Neural progenitor cell (in vitro differentiated cells): Measurements from ENCODE around the gene MYLK3. TPM values are rescaled to one million over a fixed set of nuclear protein-coding genes. Genes with fewer than 3 reads are reported as not detected.

Experiments used
- DNase-seq: peaks from one replicate; pipeline ENCODE4 v3.0.0-alpha.2; 2016; ENCODE audit warnings: low spot score
- H2AFZ ChIP-seq: fragments of 200-600 bp; sonication (generic); replicated peaks from 2 replicates; pipeline ENCODE4 v1.6.1; 2016; ENCODE audit warnings: antibody characterized with exemption
- H3F3A ChIP-seq: fragments of 200-600 bp; sonication (generic); 2 replicates; pipeline ENCODE4 v1.6.1; 2016; ENCODE audit warnings: antibody characterized with exemption, low read depth
- H3K27ac ChIP-seq: fragments of 200-600 bp; sonication (generic); 2 replicates; pipeline ENCODE4 v1.5.1; 2016; ENCODE audit warnings: mild to moderate bottlenecking
- H3K27me3 ChIP-seq: fragments of 200-600 bp; sonication (generic); 2 replicates; pipeline ENCODE4 v1.6.1; 2016; ENCODE audit warnings: mild to moderate bottlenecking, moderate library complexity
- H3K36me3 ChIP-seq: fragments of 200-600 bp; sonication (generic); 2 replicates; pipeline ENCODE4 v1.5.1; 2016
- H3K4me1 ChIP-seq: fragments of 200-600 bp; sonication (generic); 2 replicates; pipeline ENCODE4 v1.6.1; 2016; ENCODE audit warnings: mixed run types
- H3K4me2 ChIP-seq: fragments of 200-600 bp; sonication (generic); 2 replicates; pipeline ENCODE4 v1.6.1; 2016
- H3K4me3 ChIP-seq: fragments of 200-600 bp; sonication (generic); 2 replicates; pipeline ENCODE4 v1.5.1; 2016
- H3K79me2 ChIP-seq: fragments of 200-600 bp; sonication (generic); 2 replicates; pipeline ENCODE4 v1.6.1; 2016; ENCODE audit warnings: low read depth
- H3K9ac ChIP-seq: fragments of 200-600 bp; sonication (generic); 2 replicates; pipeline ENCODE4 v1.6.1; 2016
- H3K9me3 ChIP-seq: fragments of 200-600 bp; sonication (generic); 2 replicates; pipeline ENCODE4 v1.5.1; 2016; ENCODE audit warnings: low read depth
- H4K20me1 ChIP-seq: fragments of 200-600 bp; sonication (generic); 2 replicates; pipeline ENCODE4 v1.6.1; 2016; ENCODE audit warnings: low read depth
- H3K27ac Mint-ChIP-seq: 3 replicates; pipeline ENCODE4 v1.8.0; 2021; ENCODE audit warnings: mixed read lengths
- H3K27me3 Mint-ChIP-seq: 2 replicates; pipeline ENCODE4 v1.8.0; 2022; ENCODE audit warnings: low read depth, mild to moderate bottlenecking, inconsistent platforms, moderate library complexity, mixed read lengths; ENCODE audit not compliant: insufficient read depth
- H3K36me3 Mint-ChIP-seq: 3 replicates; pipeline ENCODE4 v1.8.0; 2021; ENCODE audit warnings: mixed read lengths
- H3K4me1 Mint-ChIP-seq: 3 replicates; pipeline ENCODE4 v1.8.0; 2021; ENCODE audit warnings: mixed read lengths
- H3K4me3 Mint-ChIP-seq: 3 replicates; pipeline ENCODE4 v1.8.0; 2021; ENCODE audit warnings: mild to moderate bottlenecking, moderate library complexity, mixed read lengths
- H3K9me3 Mint-ChIP-seq: 3 replicates; pipeline ENCODE4 v1.8.0; 2020; ENCODE audit warnings: mixed read lengths
- EZH2 ChIP-seq: fragments of 200-600 bp; sonication (generic); IDR thresholded peaks from 2 replicates; pipeline ENCODE4 v1.6.1; 2017; ENCODE audit warnings: antibody characterized with exemption, mild to moderate bottlenecking, moderate library complexity
- EZH2phosphoT487 ChIP-seq: fragments of 200-600 bp; sonication (generic); IDR thresholded peaks from 2 replicates; pipeline ENCODE4 v1.6.1; 2017; ENCODE audit warnings: antibody characterized with exemption
- total RNA-seq: library from RNA; depleted of rRNA; stranded (reverse); fragments of >200 nt; gene quantifications from 2 replicates; pipeline ENCODE4 v1.2.3, GENCODE V29; 2015; ENCODE audit warnings: low replicate concordance
- TF ChIP-seq, protein P1 (sequence below): fragments of 200-600 bp; sonication (generic); IDR thresholded peaks from 2 replicates; pipeline ENCODE4 v1.5.1; 2017; ENCODE audit warnings: antibody characterized with exemption, mild to moderate bottlenecking

MYLK3 gene
- total RNA-seq, 1 donor from 2014 or later: 1.6 TPM

DNA sequence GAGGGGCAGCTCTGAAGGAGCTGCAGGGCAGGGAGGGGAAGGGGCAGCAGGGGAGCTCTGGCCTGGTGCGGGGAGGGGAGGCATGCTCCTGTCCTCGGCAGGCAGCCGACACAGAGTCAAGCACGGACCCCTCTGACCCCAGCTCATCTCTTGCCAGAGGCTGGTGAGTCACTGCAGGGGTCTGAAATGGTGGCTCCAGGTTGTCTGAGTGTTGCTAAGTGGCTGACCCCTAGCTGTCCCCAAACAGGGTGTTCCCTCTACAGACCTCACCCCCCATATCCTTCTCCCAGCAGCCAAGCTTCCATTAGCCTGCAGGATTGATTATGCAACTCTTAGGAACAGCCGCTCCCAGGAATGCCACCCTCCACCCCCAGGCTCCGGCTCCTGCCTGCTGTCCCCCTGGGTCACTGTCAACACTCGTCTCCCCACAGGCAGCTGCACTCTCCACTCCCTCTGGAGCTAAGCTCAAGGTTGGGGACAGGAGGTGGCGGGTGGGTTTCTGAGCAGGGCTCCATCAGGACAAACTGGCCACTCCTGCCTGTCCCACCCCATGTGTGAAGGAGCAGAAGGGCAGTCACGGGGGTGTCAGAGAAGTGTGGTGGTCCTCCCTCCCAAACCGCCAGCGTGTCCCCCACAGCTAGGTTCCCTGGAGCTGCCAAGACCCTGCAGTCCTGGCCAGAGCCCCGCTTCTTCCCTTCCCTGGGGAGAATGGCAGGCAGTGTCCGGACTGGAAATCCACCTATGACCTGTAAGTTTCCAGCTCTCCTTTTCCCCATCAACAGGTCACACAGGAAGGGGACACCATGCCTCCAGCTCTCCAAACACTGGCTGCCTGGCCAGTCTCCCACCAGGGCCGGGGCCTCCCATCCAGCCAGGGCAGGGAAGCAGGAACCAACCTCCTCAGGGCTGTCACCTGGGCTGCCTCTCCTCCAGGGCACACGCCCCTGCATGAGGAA lies 1.0 kb downstream of the MYLK3 start:
- Histone ChIP-seq H2AFZ (no peak overlapping the region), H3K27ac (no peak overlapping the region), H3K9me3 (no peaks in the 10 kb centered on the region), H3K4me3 (no peak overlapping the region), H3K79me2 (no peaks in the 10 kb centered on the region), H3K36me3 (no peaks in the 10 kb centered on the region), H3F3A (no peaks in the 10 kb centered on the region), H4K20me1 (no peaks in the 10 kb centered on the region), H3K4me1 (peaks cover 6% of the 10 kb centered on the region), H3K9ac (no peak overlapping the region), H3K27me3 (no peaks in the 10 kb centered on the region), H3K4me2 (no peak overlapping the region)
- Mint-ChIP-seq H3K4me3 (no peak overlapping the region), H3K36me3 (no peaks in the 10 kb centered on the region), H3K27me3 (peaks cover 2% of the 10 kb centered on the region), H3K9me3 (no peaks in the 10 kb centered on the region), H3K4me1 (peaks cover 27% of the 10 kb centered on the region), H3K27ac (no peak overlapping the region)
- no peak for TF ChIP-seq EZH2
- no peak for TF ChIP-seq EZH2phosphoT487
- TF ChIP-seq, protein P1, sequence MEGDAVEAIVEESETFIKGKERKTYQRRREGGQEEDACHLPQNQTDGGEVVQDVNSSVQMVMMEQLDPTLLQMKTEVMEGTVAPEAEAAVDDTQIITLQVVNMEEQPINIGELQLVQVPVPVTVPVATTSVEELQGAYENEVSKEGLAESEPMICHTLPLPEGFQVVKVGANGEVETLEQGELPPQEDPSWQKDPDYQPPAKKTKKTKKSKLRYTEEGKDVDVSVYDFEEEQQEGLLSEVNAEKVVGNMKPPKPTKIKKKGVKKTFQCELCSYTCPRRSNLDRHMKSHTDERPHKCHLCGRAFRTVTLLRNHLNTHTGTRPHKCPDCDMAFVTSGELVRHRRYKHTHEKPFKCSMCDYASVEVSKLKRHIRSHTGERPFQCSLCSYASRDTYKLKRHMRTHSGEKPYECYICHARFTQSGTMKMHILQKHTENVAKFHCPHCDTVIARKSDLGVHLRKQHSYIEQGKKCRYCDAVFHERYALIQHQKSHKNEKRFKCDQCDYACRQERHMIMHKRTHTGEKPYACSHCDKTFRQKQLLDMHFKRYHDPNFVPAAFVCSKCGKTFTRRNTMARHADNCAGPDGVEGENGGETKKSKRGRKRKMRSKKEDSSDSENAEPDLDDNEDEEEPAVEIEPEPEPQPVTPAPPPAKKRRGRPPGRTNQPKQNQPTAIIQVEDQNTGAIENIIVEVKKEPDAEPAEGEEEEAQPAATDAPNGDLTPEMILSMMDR: no peak
- no peak for DNase-seq

DNA sequence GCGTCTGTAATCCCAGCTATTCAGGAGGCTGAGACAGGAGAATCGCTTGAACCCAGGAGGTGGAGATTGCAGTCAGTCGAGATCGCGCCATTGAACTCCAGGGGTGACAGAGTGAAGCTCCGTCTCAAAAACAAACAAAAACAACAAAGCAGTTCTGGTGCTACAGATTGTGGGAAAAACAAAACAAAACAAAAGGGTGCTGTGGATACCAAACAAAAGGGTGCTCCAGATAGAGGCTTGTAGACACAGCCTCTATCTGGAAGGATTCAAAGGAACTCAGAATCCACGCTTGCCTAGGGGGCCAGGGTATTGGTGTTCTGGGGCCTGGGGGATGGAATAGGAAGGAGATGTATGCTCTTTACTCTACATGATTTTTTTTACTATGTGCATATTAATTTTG lies 2.5 kb downstream of the MYLK3 start:
- Histone ChIP-seq H3K9ac (no peak overlapping the region), H3K27me3 (no peaks in the 10 kb centered on the region), H3K27ac (no peak overlapping the region), H2AFZ (no peak overlapping the region), H3K4me2 (no peak overlapping the region), H3K79me2 (no peaks in the 10 kb centered on the region), H3F3A (no peaks in the 10 kb centered on the region), H4K20me1 (no peaks in the 10 kb centered on the region), H3K4me1 (peaks cover 6% of the 10 kb centered on the region), H3K4me3 (no peak overlapping the region), H3K9me3 (no peaks in the 10 kb centered on the region), H3K36me3 (no peaks in the 10 kb centered on the region)
- Mint-ChIP-seq H3K4me1 (peaks cover 27% of the 10 kb centered on the region), H3K27me3 (no peaks in the 10 kb centered on the region), H3K4me3 (no peak overlapping the region), H3K9me3 (no peaks in the 10 kb centered on the region), H3K36me3 (no peaks in the 10 kb centered on the region), H3K27ac (peak overlapping the region; percentile 53)
- no peak for TF ChIP-seq EZH2phosphoT487
- TF ChIP-seq EZH2: no peak
- TF ChIP-seq, protein P1: no peak
- DNase-seq: no peak

DNA sequence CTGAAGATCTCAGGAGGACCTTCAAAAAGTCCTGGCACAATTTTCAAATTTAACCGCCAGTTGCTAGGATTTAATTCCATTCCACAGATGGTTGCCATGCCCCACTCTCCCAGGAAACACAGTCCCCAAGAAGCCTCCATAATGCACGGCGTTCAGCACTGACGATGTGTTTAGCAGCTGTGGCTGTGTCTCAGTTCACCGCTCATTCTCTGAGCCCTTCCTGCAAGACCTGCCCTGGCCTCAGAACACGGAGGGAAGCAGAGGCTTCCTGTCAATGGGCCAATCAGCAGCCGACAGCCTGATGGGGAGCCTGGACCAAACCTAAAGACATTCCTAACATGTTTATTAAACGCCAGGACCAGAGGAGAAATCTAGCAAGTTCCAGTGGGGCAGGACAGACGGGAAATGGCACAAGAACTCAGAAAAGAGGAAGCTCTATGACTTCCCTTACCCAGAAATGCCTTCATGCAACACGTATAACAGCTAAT lies 4.9 kb downstream of the MYLK3 start:
- no peak overlapping the region for H3K9ac ChIP-seq
- Mint-ChIP-seq H3K27ac (peak overlapping the region; percentile 94), H3K9me3 (no peaks in the 10 kb centered on the region), H3K27me3 (no peaks in the 10 kb centered on the region), H3K36me3 (no peaks in the 10 kb centered on the region), H3K4me1 (peaks cover 20% of the 10 kb centered on the region), H3K4me3 (no peak overlapping the region)
- TF ChIP-seq EZH2phosphoT487 (no peak), EZH2 (no peak)
- TF ChIP-seq, protein P1: no peak
- no peaks in the 10 kb centered on the region for H3K27me3 ChIP-seq
- H3K79me2 ChIP-seq: no peaks in the 10 kb centered on the region
- DNase-seq: no peak
- no peak overlapping the region for H3K4me2 ChIP-seq
- no peak overlapping the region for H3K4me3 ChIP-seq
- no peak overlapping the region for H3K27ac ChIP-seq
- no peaks in the 10 kb centered on the region for H4K20me1 ChIP-seq
- no peaks in the 10 kb centered on the region for H3F3A ChIP-seq
- no peaks in the 10 kb centered on the region for H3K36me3 ChIP-seq
- H3K4me1 ChIP-seq: peaks cover 6% of the 10 kb centered on the region
- H2AFZ ChIP-seq: peak overlapping the region; percentile 83
- H3K9me3 ChIP-seq: no peaks in the 10 kb centered on the region
